Skeletal muscle tissue (tissue), 4 donors: ENCODE measurements around the gene STRA8. TPM values are rescaled to one million over a fixed set of nuclear protein-coding genes. Genes with fewer than 3 reads are reported as not detected.

Source experiments
- H3K27ac ChIP-seq: one replicate; pipeline ENCODE4 v1.7.0; 2013; ENCODE audit warnings: mild to moderate bottlenecking, low read depth, low read length, inconsistent platforms
- H3K27me3 ChIP-seq, 3 donors: one replicate each; pipeline ENCODE4 v1.7.0; 2013; ENCODE audit warnings: low read length in 3 of 3; ENCODE audit not compliant: control insufficient read depth in 3 of 3, insufficient read depth in 3 of 3
- H3K36me3 ChIP-seq, 3 donors: one replicate each; pipeline ENCODE4 v1.7.0; 2013; ENCODE audit warnings: low read length in 3 of 3; ENCODE audit not compliant: control insufficient read depth in 3 of 3, insufficient read depth in 3 of 3
- H3K4me1 ChIP-seq, 3 donors: one replicate each; pipeline ENCODE4 v1.7.0; 2013; ENCODE audit warnings: low read length in 3 of 3, mild to moderate bottlenecking in 3 of 3; ENCODE audit not compliant: control insufficient read depth in 3 of 3, insufficient read depth in 3 of 3
- H3K4me3 ChIP-seq, 3 donors: one replicate each; pipeline ENCODE4 v1.7.0; 2013; ENCODE audit warnings: low read length in 3 of 3
- H3K9ac ChIP-seq, 3 donors: one replicate each; pipeline ENCODE4 v1.7.0; 2013; ENCODE audit warnings: low read length in 3 of 3, mild to moderate bottlenecking in 3 of 3, moderate library complexity in 2 of 3, low read depth in 1 of 3
- H3K9me3 ChIP-seq, 3 donors: one replicate each; pipeline ENCODE4 v1.7.0; 2013; ENCODE audit warnings: low read length in 3 of 3; ENCODE audit not compliant: control insufficient read depth in 3 of 3
- total RNA-seq: library from RNA; depleted of rRNA; stranded (reverse); fragments of >200 nt; gene quantifications from one replicate; pipeline ENCODE4 v1.2.3, GENCODE V29; 2014
- donor health status: Osteomylitis.

The STRA8 gene
- not detected for total RNA-seq

GRCh38 chr7:135233570-135233969, at the start of gene STRA8:
Gene STRA8 (plus strand): TSS chr7:135233838. CDS start chr7:135240525, 6,687 bp downstream.
- H3K27ac ChIP-seq, result no peak within 1 kb of the TSS
- no peak within 1 kb of the TSS for H3K9ac ChIP-seq
- H3K4me1 ChIP-seq, result no peaks in the 10 kb centered on the region
- no peaks in the 10 kb centered on the region for H3K36me3 ChIP-seq
- no peak within 1 kb of the TSS for H3K4me3 ChIP-seq
- no peaks in the 10 kb centered on the region for H3K9me3 ChIP-seq
- no peaks in the 10 kb centered on the region for H3K27me3 ChIP-seq

GRCh38 chr7:135184254-135184841, 49.3 kb upstream of the STRA8 start:
- Histone ChIP-seq H3K27me3 (no peaks in the 10 kb centered on the region), H3K9ac (no peak overlapping the region), H3K4me3 (no peak overlapping the region), H3K4me1 (peaks cover 0 to 3% (median 3%) of the 10 kb centered on the region in 3 donors), H3K36me3 (peaks cover 63 to 93% (median 79%) of the 10 kb centered on the region in 3 donors), H3K9me3 (peaks cover 3 to 9% (median 9%) of the 10 kb centered on the region in 3 donors), H3K27ac (no peak overlapping the region)

- Histone ChIP-seq H3K9ac (no peak overlapping the region), H3K27me3 (no peaks in the 10 kb centered on the region), H3K36me3 (peaks cover 58 to 89% (median 83%) of the 10 kb centered on the region in 3 donors), H3K4me3 (no peak overlapping the region), H3K9me3 (peaks cover 3 to 9% (median 8%) of the 10 kb centered on the region in 3 donors), H3K27ac (no peak overlapping the region), H3K4me1 (peaks cover 0 to 6% (median 5%) of the 10 kb centered on the region in 3 donors)
These were observed 48.0 kb upstream of the STRA8 start for GRCh38 chr7:135185471-135186260.

GRCh38 chr7:135186261-135186540, 47.4 kb upstream of the STRA8 start:
- H3K9me3 ChIP-seq, result peaks cover 3 to 9% (median 3%) of the 10 kb centered on the region in 3 donors
- H3K4me1 ChIP-seq, result peaks cover 0 to 6% (median 5%) of the 10 kb centered on the region in 3 donors
- H3K4me3 ChIP-seq, result no peak overlapping the region
- no peak overlapping the region for H3K27ac ChIP-seq
- H3K9ac ChIP-seq, result no peak overlapping the region
- no peaks in the 10 kb centered on the region for H3K27me3 ChIP-seq
- H3K36me3 ChIP-seq, result peaks cover 58 to 88% (median 79%) of the 10 kb centered on the region in 3 donors

- Histone ChIP-seq H3K36me3 (peaks cover 55 to 85% (median 77%) of the 10 kb centered on the region in 3 donors), H3K4me3 (no peak overlapping the region), H3K4me1 (peaks cover 0 to 6% (median 5%) of the 10 kb centered on the region in 3 donors), H3K27me3 (no peaks in the 10 kb centered on the region), H3K9me3 (peaks cover 0 to 6% (median 3%) of the 10 kb centered on the region in 3 donors), H3K9ac (no peak overlapping the region), H3K27ac (no peak overlapping the region)
These were observed 46.8 kb upstream of the STRA8 start for GRCh38 chr7:135186841-135187253.

- Histone ChIP-seq H3K9ac (no peak overlapping the region), H3K4me3 (no peak overlapping the region), H3K36me3 (peaks cover 52 to 85% (median 79%) of the 10 kb centered on the region in 3 donors), H3K9me3 (no peaks in the 10 kb centered on the region), H3K27me3 (no peaks in the 10 kb centered on the region), H3K4me1 (peaks cover 0 to 6% (median 5%) of the 10 kb centered on the region in 3 donors), H3K27ac (no peak overlapping the region)
These were observed 45.2 kb upstream of the STRA8 start for GRCh38 chr7:135188298-135188984.

- H3K27me3 ChIP-seq, result no peaks in the 10 kb centered on the region
- peaks cover 0 to 6% (median 5%) of the 10 kb centered on the region in 3 donors for H3K4me1 ChIP-seq
- no peak overlapping the region for H3K4me3 ChIP-seq
- H3K9me3 ChIP-seq, result no peaks in the 10 kb centered on the region
- no peak overlapping the region for H3K27ac ChIP-seq
- no peak overlapping the region for H3K9ac ChIP-seq
- peaks cover 55 to 88% (median 78%) of the 10 kb centered on the region in 3 donors for H3K36me3 ChIP-seq
These were observed 44.4 kb upstream of the STRA8 start for GRCh38 chr7:135189221-135189662.

GRCh38 chr7:135189961-135190360, 43.7 kb upstream of the STRA8 start:
- no peak overlapping the region for H3K9ac ChIP-seq
- H3K27me3 ChIP-seq, result no peaks in the 10 kb centered on the region
- no peak overlapping the region for H3K27ac ChIP-seq
- H3K4me3 ChIP-seq, result no peak overlapping the region
- peaks cover 57 to 89% (median 80%) of the 10 kb centered on the region in 3 donors for H3K36me3 ChIP-seq
- H3K9me3 ChIP-seq, result no peaks in the 10 kb centered on the region
- peaks cover 0 to 6% (median 5%) of the 10 kb centered on the region in 3 donors for H3K4me1 ChIP-seq

GRCh38 chr7:135190703-135191102, 42.9 kb upstream of the STRA8 start:
- Histone ChIP-seq H3K27ac (no peak overlapping the region), H3K27me3 (no peaks in the 10 kb centered on the region), H3K4me1 (peaks cover 0 to 6% (median 5%) of the 10 kb centered on the region in 3 donors), H3K36me3 (peaks cover 51 to 85% (median 77%) of the 10 kb centered on the region in 3 donors), H3K4me3 (no peak overlapping the region), H3K9ac (no peak overlapping the region), H3K9me3 (no peaks in the 10 kb centered on the region)
